GM19035 (cell line): ENCODE results near the gene CHST12.
A peak's percentile ranks its signal among the peaks of the same experiment; 100 is the strongest.

Source experiments
- ATAC-seq: cut with Tn5 transposase; IDR thresholded peaks from one replicate; pipeline ENCODE4 v1.9.1; 2021; ENCODE audit not compliant: unreplicated experiment

CHST12 gene

DNA sequence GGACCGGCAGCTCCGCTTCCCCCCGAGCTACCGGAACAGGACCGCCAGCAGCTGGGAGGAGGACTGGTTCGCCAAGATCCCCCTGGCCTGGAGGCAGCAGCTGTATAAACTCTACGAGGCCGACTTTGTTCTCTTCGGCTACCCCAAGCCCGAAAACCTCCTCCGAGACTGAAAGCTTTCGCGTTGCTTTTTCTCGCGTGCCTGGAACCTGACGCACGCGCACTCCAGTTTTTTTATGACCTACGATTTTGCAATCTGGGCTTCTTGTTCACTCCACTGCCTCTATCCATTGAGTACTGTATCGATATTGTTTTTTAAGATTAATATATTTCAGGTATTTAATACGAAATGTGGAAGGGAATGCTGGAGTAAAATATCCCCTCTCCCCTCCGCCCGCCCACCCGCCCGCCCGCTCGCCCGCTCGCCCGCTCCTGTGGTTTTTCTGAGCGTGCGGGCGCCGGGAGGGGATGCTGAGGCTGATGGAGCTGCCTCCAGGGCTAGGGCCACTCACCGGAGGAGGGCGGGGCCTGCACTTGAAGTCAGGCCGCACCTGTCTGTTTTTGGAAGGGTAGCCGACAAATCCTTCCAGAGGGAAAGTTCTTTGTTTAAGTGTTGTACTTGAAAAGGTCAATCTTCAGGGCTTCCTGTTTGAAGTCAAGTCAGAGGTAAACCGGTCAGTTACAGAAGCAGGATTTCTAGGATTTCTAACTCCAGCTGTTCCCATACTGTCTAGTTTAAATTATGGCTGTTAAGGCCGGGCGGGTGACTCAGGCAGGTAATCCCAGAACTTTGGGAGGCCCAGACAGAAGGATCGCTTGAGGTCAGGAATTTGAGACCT is 30.5 kb downstream of the CHST12 start:
- no peak for ATAC-seq

DNA sequence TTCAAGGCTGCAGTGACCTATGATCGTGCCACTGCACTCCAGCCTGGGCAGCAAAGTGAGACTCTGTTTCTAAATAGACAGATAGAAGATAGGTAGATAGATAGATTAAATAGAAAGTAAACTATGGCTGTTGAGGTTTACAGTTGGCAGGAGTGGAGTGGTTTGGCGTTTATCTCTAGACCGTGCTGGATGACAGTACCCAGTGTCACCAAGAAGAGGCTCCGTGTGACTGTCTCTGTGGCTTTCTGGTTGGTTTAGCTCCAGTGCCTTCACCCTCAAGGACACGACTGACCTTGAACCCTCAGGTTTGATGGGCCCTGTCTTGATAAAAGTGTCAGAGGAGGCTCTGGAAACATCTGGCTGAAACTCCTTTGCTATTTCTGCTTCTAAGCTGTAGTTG is 31.7 kb downstream of the CHST12 start:
- no peak for ATAC-seq

DNA sequence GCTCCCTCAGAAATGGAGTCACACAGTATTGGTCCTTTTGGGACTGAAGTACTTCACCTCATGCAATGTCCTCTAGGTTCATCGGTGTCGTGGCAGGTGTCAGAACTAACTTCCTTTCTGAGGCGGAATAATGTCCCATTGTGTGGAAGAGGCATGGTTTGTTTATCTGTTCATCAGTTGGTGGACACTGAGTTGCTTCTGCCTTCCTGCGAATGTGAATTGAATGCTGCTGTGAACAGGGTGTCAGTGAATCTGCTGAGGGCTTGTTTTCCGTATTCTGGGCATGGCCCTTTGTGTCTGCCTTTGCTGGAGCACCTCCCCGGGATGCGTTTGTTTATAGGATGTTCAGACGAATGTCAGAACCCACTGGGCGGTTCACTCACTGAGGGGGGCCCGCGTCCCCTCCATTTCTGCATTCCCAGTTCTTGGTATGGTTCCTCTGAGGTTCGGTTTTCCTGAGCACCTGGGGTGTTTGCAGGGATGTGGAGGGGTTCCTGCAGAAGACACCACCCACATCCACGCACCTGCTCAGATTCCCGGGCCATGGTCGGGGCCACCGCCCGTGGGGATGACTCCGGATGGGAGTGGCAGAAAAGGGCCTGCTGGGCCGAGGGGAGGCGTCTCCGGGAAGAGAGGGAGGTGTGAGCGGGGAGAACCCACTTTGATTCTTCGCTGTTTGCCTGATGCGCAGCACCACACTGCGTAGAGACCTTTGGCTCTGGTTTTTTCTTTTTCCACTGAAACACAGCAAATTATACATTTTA is 33.1 kb downstream of the CHST12 start:
- ATAC-seq = no peak

DNA sequence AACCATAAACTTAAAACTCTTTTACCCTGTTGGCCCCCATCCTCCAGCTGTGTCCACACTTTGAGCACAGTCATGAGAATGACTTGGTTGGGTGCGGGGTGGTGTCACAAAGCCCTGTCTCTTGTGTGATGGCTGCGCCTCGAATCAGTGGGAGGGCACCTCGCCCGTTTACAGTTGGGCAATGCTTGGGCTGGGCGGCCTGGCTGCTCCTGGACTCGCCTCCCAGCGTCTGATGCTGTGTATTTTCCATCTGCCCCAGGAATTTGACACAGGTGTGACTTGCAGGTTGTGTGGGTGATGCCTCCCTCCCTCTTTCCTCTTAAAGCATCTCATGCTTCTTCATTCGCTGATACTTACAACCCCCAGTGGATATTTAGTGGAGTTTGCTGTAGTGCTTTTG is 33.7 kb downstream of the CHST12 start:
- ATAC-seq = no peak

DNA sequence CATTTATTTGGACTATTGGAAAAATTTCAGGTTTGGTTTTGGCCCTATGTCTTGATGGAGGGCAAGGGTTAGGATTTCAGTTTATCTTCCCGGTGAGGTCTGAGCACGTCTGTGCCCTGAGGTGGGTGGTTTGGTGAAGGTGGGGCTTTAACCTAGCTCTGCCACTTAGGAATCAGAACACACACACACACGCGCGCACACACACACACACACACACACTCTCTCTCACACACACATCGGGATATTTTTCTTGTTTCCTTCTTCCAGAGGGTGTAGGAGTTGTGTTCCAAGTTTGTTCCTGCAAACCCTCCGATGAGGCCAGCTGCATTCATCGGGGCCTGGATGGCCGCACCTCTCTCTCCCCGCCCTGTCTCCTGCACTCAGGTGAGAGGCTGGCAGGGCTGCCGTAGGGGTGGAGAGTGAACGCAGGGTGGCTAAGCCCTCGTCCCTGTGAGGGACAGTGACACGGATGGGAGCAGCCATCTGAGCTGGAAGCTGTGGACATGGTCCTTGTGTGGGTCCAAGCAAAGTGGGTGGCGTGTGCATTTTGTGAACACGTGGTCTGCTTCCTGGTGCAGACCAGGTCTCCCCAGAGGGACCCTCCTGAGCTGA is 34.2 kb downstream of the CHST12 start:
- no peak for ATAC-seq

DNA sequence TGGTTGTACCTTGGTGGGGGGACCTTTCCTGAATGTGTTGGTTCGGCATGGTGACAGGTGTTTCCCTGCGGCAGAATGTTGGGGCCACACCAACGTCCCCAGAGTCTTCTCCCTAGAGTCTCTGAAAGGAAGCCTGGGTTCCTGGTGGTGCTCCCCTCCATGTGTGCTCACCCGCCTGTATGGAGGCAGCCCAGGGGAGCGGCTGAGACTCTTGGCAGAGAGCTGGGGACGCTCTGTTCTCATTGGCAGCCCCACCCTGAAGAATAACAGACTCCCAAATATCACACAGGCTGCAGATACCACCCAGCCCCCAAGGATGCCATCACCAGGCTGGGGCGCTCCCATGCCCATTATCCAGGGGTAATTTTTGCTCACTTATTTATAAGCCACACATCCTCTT is 34.8 kb downstream of the CHST12 start:
- no peak for ATAC-seq

DNA sequence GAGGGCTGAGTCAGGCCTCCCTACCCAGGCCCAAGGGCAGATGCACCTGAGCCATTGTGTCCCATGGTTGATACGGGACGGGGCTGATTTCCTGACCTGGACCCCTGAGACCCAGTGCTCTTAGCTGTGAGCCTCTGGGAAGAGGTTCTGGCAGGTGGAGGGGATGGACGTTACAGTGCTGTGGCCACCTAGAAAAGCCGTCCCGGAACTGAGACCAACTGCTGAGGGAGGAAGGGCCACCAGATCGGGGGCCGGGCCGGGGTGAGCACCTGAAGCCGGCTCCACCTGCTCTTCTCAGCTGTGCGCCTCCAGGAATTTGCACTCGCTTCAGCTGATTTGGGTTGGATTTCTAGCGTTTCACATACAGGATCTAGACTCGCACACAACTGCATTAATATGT is 35.4 kb downstream of the CHST12 start:
- no peak for ATAC-seq

DNA sequence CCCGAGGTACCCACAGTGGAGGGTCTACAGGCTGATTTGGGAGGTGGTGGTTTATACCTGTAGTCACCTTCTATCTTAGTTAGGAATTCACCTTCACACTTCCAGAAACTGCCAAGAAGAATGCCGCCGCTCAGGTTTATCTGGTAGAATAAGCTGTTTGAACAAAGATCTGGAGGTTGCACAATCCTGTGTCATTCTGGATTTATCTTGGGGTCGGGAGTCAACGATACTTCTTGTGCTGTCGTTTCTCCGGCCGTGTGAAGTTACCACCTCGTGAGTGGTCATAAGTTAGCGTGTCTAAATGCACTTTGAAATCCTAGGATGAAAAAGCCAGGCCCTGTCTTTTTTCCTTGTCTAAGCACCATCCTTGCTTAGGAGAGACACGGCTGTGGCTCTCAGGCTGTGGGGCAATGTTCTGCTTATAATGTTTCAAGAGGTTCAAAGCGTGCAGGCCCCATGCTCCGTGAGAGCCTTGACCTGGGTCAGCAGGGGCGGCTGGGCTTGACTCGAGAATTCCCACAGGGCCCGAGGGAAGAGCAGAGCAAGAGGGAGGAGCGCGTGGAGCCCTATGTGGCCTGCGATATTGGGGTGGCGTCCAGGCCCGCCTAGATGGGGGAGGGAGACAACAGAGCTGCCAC is 37.3 kb downstream of the CHST12 start:
- no peak for ATAC-seq

DNA sequence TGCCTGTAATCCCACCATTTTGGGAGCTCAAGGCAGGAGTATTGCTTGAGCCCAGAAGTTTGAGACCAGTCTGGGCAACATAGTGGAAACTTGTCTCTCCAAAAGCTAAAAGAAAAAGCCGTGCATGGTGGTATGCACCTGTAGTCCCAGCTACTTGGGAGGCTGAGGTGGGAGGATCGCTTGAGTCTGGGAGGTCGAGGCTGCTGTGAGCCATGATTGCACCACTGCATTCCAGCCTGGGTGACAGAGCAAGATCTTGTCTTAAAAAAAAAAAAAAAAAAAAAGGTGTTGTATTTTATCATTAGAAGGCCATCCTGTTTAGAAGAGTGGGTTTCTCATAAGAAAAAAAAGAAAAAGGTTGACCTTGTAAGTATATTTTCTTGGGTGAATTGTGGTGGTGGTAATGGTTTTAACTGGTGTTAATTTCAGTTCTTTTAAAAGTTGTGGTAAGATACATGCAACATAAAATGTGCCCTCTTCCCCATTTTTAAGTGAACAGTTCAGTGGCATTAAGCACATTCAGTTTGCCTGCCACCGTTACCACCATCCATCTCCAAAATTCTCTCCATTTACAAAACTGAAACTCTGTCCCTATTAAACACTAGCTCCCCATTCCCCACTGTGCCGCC is 38.1 kb downstream of the CHST12 start:
- ATAC-seq = no peak

DNA sequence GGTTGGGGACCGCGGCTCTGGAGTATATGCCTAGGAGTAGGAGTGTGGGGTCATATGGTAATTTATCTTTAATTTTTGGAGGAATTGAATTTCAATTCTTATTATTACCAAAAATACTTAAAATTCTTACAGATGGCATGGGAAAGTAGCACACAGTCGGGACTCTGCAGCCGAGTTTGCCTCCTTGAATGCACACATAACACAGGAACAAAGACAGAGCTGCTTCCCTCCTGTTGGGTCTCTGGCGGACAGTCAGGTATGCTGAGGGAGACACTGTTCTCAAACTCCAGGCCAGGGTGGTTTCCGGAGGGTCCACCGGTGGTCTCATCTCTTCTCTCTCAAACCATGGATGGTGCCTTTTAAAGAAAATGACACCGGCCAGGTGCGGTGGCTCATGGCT is 40.1 kb downstream of the CHST12 start:
- no peak for ATAC-seq

DNA sequence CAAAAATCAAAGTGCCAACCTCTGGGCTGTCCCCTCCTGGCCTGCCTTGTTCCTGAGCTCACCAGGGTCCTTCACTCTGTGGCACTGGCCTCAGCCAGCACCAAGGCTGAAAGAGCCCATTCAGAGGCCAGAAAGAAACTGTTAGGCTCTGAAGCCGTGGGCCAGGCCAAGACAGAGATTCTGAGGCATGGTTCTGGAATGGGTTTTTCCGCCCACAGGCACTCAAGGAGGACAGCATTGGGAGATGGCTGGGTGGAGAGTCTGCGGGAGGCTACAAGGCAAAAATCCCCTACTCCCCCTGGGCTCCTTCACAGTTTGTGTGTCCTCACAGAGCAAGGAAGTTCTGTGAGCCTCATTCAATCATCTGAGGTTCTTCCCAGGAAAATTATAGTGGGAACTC is 41.1 kb downstream of the CHST12 start:
- no peak for ATAC-seq

DNA sequence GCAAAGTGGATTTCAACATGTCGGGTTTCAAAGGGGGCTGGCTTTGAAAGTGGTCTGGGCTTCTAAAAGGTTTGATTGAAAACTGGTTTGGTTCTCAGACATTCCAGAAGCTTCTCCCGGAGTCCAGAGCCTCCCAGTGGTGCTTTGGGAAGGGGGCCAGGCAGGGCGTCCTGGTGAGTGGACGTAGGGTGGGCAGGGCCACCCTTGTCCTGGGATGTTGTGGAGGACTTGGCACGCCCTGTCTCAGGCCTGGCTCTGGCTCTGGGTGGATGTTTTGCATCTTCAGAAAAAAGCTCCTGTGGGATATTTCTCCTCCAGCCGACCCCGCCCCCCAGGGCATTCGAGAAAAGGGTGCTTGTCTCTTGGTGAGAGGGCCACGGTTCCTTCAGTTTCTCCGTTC is 41.6 kb downstream of the CHST12 start:
- ATAC-seq = no peak

DNA sequence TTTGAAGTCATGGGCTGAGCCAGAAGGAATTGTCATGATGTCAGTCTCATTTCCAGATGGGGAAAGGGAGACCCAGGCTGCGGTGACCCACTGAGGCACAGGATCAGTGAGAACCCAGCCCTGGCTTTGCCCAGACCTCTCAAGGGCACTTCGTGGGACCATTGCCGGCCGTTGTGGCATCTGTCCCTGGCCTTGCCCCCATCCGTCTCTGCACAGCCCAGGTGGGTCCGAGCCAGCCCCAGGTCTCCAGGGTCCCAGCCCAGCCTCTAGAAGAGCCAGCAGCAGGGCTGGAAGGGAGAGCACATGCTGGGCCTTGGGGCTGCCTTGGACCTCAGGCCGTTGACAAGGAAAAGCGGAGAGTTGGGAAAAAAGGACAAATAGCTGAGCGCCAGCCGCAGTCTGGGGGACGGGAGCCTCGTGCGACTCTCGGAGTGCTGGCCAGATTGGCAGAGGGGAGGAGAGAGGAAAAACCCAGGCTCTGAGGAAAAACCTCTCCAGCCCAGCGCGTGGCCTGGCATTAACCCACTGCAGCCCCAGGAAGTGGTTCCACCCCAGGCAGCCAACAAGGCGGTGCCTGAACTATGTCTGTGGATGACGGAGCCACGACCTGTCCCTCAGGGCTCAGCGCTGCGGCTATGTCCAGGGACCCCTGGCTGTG is 42.6 kb downstream of the CHST12 start:
- no peak for ATAC-seq

DNA sequence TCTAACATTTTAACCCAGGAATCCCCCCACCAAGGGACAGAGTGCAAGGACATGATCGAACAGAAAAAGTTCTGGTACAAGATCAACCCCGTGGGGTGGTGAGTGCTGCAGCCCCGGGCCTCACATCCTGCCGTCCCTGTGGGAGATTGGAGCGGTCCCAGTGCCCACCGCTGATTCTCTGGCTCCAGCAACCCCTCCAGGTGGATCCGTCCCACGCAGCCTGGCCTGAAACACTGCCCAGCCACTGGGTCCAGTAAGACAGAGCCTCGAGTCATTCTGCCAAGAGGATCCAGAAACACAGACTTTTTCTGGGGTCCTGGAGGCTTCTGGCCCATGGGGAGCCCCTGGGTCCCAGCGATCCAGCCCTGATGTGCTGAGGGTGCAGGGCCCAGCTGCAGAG is 43.3 kb downstream of the CHST12 start:
- ATAC-seq = no peak

DNA sequence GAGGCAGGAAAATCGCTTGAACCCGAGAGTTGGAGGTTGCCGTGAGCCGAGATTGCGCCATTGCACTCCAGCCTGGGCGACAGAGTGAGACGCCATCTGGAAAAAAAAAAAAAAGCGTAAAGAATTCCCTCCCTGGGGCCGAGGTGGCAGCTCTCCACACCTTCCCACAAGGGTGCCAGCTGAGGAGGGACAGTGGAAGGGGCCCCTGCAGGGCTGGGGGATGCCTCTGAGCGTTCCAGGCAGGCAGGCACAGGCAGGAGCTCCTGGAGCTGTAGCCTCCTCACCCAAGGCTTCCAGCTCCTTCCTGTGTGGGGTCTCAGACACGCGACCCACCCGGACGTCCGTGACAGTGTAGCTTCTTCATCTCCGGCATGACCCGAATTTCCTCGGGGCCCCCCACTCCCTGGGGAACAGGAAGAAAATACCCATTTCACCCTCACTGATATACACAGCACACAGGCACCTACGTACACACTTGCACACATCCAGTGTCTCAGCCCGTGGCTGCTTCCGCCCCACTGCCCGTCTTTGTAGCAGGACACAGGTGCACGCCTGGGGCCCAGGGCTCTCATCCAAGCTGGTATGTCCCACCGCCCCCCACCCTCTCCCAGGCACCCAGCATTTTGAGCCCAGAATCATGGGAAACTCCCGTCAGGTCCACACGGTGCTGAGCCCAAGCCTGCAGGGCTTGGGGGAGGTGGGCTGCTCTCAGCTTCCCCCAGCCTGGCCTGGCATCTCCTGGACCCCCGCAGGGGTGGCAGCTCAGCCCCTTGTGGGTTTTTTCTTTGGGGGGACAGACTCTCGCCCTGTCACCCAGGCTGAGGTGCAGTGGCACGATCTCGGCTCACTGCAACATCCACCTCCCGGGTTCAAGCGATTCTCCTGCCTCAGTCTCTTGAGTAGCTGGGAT is 47.0 kb downstream of the CHST12 start:
- ATAC-seq = no peak

DNA sequence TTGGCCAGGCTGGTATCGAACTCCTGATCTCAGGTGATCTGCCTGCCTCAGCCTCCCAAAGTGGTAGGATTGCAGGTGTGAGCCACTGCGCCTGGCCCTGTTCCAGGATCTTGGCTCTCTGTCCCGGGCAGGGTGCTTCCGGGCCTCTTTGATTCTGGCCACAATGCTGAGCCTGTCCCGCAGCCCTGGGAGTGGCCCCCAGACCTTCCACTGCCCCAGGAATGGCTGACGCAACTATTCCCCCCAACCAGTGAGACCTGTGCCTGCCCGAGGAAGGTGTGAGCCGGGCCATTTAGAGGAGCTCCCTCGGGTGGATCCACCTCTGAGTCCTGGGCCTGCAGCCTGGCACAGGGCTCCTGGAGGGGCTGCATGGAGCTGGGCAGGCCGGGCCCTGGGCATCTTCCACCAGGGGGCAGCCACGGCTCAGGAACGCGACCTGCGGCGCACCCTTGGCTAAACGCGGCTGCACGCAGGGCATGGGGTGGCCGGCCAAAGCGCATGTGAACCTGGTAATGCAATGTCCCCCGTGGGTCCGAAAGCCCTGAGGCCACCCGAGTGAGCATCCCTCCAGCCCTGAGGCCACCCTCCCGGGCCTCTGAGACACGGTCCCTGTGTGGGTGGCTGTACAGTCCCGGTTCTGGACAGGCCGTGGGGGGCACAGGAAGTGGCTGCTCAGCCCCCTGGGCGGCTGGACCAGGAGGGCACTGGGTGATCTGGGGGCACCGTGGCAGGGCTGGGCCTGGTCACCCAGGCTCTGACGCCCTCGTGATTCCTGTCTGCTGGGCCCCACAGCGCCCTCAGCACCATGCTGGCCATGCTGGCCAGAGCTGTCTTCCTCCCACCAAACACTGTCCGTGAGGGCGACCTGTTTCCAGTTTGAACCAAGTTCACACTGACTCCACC is 48.0 kb downstream of the CHST12 start:
- peak; percentile 80 for ATAC-seq

DNA sequence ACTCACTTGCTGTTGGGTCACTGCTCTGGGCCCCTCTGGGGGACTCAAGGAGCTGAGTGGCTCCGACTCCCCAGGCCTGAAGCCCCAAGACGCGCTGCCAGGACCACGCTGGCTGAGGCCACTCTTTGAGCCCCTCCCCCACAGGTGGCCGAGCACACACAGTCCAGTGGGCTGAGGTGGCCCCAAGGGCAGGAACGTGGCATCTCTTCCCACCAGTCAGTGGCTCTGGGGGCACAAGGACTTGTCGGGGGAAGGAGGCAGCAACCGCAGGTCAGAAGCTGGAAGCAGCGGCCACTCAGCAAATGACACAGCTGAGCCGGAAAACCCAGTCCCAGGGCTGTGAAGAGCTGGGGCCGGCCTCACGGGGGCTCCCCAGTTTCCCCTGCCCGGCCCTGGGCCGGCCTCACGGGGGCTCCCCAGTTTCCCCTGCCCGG is 48.7 kb downstream of the CHST12 start:
- peak; percentile 26 for ATAC-seq

DNA sequence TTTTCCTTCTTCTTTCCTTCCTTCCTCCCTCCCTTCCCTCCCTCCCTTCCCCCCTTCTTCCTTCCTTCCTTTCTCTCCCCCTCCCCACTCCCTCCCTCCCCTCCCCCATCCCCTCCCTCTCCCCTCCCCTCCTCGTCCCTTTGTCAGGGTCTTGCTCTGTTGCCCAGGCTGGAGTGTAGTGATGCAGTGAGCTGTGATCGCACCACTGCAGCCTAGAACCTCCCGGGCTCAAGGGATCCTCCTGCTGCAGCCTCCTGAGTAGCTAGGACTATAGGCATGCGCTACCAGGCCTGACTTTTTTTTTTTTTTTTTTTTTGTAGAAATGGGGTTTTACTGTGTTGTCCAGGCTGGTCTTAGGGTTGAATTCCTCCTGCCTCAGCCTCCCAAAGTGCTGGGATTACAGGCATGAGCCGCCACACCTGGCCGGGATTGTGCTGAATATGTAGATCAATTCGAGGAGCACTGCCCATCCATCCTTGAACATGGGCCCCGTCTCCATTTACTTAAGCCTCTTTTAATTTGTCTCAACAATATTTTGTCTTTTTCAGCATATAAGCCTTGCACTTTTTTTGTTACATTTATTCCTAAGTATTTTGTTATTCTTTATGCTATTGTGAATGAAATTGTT is 49.3 kb downstream of the CHST12 start:
- no peak for ATAC-seq
